Lung (tissue), 12 donors: ENCODE measurements around the gene KIFAP3. TPM values are rescaled to one million over a fixed set of nuclear protein-coding genes. Genes with fewer than 3 reads are reported as not detected.

Experiments
- ATAC-seq: fragments of 200-7000 bp; cut with Tn5 transposase; one replicate; pipeline ENCODE4 v1.9.1; 2020; ENCODE audit warnings: moderate number of reproducible peaks; ENCODE audit not compliant: insufficient read depth, low FRiP score
- DNase-seq, 3 donors: peaks; one replicate each; pipeline ENCODE4 v3.0.0-alpha.2; 2013 to 2017
- H3K27ac ChIP-seq, 2 donors: one replicate each; pipeline ENCODE4 v1.5.1; 2013; ENCODE audit warnings: mild to moderate bottlenecking in 2 of 2, moderate library complexity in 2 of 2, control low read depth in 1 of 2, inconsistent platforms in 1 of 2, low read depth in 1 of 2, low read length in 1 of 2
- H3K27me3 ChIP-seq, 3 donors: one replicate each; pipeline ENCODE4 v1.5.1; 2013; ENCODE audit warnings: low read length in 2 of 3; ENCODE audit not compliant: control insufficient read depth in 3 of 3, insufficient read depth in 3 of 3
- H3K36me3 ChIP-seq, 4 donors: one replicate each; pipeline ENCODE4 v1.5.1; 2013; ENCODE audit warnings: low read length in 4 of 4, mild to moderate bottlenecking in 1 of 4, moderate library complexity in 1 of 4; ENCODE audit not compliant: control insufficient read depth in 4 of 4, insufficient read depth in 4 of 4
- H3K4me1 ChIP-seq, 5 donors: one replicate each; pipeline ENCODE4 v1.5.1; 2013; ENCODE audit warnings: low read length in 5 of 5, mild to moderate bottlenecking in 2 of 5, moderate library complexity in 1 of 5; ENCODE audit not compliant: control insufficient read depth in 5 of 5, insufficient read depth in 5 of 5
- H3K4me3 ChIP-seq: one replicate; pipeline ENCODE4 v1.5.1; 2013; ENCODE audit warnings: mild to moderate bottlenecking, control low read depth, moderate library complexity
- H3K9ac ChIP-seq, 2 donors: one replicate each; pipeline ENCODE4 v1.5.1; 2013; ENCODE audit warnings: low read length in 2 of 2, control low read depth in 1 of 2; ENCODE audit not compliant: insufficient read depth in 1 of 2
- H3K9me3 ChIP-seq, 4 donors: one replicate each; pipeline ENCODE4 v1.5.1; 2013; ENCODE audit warnings: low read length in 3 of 4, mild to moderate bottlenecking in 1 of 4, moderate library complexity in 1 of 4; ENCODE audit not compliant: control insufficient read depth in 4 of 4, insufficient read depth in 3 of 4
- WGBS, 2 donors: extraction: QIAGEN DNeasy Blood & Tissue Kit; methylation state at CpG; one replicate each; pipeline ENCODE4 v1.1.7; 2013; 5-methylcytosine and 5-hydroxymethylcytosine counted together
- polyA plus RNA-seq, 2 donors: library from polyadenylated mRNA; stranded (reverse); fragments of 200-250 nt; gene quantifications; one replicate each; pipeline ENCODE4 v1.2.1, GENCODE V29; 2013
- total RNA-seq, 2 donors: library from RNA; depleted of rRNA in 1 of 2; stranded (reverse); fragments of >200 nt in 1 of 2; gene quantifications; one replicate each; pipeline ENCODE4 v1.2.1, GENCODE V29; 2014 to 2021
- TF ChIP-seq, protein P1 (sequence below): IDR thresholded peaks from 2 replicates; pipeline ENCODE4 v1.5.1; 2012; ENCODE audit warnings: mild to moderate bottlenecking; ENCODE audit errors: control extremely low read depth, extremely low read depth
- donor health status: control.
- donor health status: control.
- donor health status: Bipolar disorder and iron deficiency.
- donor health status: healthy.
- donor health status: DM: yes; HTN: yes; CAD: no.

The KIFAP3 gene
- total and polyA plus RNA-seq, 4 donors = 11.5 to 48.4 (median 17.3) TPM

DNA sequence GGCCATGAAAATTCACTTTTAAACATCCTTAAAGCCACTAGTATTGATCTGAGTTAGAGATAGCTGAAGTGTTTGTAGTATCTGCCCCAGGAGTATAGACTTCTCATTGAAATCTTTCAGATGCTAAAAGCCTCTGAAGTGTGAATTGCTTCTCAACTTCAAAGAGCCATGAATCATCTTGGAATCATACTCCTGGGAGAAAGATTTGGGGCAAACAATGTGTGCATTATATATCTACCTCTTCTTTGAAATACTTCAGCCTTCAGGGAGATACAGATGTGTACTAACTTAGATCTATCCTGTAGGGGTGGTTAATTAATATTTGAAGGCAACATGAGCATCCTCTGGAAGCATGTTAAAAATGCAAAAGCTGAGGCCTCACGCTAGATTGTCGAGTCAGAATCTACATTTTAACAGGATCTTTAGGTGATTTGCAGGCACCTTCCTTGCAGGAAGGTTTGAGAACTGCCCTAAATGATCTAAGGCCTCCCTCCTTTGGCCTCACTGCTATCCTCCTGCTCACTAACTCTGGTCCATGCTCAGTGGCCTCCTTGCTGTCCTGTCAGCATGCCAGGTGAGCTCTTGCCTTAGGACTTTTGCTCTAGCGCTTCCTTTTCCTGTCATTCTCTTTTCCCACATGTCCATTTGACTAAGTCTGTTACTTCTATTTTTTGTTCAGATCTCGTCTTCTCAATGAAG is 174.8 kb downstream of the KIFAP3 start:
- Histone ChIP-seq H3K4me1 (peaks cover 0 to under 1% (median 0%) of the 10 kb centered on the region in 5 donors), H3K9ac (no peak overlapping the region), H3K36me3 (no peaks in the 10 kb centered on the region), H3K27me3 (peaks cover 0 to 3% (median 0%) of the 10 kb centered on the region in 3 donors), H3K4me3 (no peak overlapping the region), H3K27ac (no peak overlapping the region), H3K9me3 (peaks cover 0 to 2% (median 0%) of the 10 kb centered on the region in 4 donors)
- no peak for ATAC-seq
- 59 to 75% methylated on average over 4 of the region's 4 CpGs for WGBS, 2 donors
- TF ChIP-seq, protein P1, sequence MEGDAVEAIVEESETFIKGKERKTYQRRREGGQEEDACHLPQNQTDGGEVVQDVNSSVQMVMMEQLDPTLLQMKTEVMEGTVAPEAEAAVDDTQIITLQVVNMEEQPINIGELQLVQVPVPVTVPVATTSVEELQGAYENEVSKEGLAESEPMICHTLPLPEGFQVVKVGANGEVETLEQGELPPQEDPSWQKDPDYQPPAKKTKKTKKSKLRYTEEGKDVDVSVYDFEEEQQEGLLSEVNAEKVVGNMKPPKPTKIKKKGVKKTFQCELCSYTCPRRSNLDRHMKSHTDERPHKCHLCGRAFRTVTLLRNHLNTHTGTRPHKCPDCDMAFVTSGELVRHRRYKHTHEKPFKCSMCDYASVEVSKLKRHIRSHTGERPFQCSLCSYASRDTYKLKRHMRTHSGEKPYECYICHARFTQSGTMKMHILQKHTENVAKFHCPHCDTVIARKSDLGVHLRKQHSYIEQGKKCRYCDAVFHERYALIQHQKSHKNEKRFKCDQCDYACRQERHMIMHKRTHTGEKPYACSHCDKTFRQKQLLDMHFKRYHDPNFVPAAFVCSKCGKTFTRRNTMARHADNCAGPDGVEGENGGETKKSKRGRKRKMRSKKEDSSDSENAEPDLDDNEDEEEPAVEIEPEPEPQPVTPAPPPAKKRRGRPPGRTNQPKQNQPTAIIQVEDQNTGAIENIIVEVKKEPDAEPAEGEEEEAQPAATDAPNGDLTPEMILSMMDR = no peak
- DNase-seq = no peak

DNA sequence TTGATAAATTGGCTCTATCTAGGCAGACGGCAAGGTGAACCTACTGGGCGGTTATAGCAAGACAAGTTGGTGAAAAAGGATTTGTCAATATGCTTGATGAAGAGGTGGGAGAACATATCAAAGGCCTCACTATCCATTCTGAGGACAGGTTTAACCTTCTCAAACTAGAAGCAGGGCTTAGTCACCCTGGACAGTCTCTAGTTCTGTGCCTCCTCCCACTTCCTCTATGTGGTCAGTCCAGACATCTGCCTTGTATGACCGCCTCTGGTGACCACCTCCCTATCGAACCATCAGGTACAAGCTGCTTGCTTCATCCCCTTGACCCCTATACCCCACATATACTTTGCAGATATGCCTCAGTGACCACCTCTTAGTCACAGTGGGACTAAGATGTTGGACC is 178.5 kb downstream of the KIFAP3 start:
- no peak for ATAC-seq
- Histone ChIP-seq H3K36me3 (no peaks in the 10 kb centered on the region), H3K4me1 (peaks cover 2 to 23% (median 9%) of the 10 kb centered on the region in 5 donors), H3K9ac (no peak overlapping the region), H3K4me3 (no peak overlapping the region), H3K9me3 (peaks cover 0 to 2% (median 0%) of the 10 kb centered on the region in 4 donors), H3K27me3 (peaks cover 0 to 3% (median 0%) of the 10 kb centered on the region in 3 donors), H3K27ac (no peak overlapping the region)
- DNase-seq = no peak
- TF ChIP-seq, protein P1 = no peak
- WGBS, 2 donors = 80 to 83% methylated on average over 4 of the region's 4 CpGs

- TF ChIP-seq, protein P1 = no peak
- 39% methylated on average over 15 of the region's 15 CpGs for WGBS, 2 donors
- no peak for ATAC-seq
- Histone ChIP-seq H3K4me1 (peaks cover 5 to 23% (median 9%) of the 10 kb centered on the region in 5 donors), H3K9ac (peak overlapping the region; percentile 74 to 98), H3K9me3 (no peaks in the 10 kb centered on the region), H3K27ac (peak overlapping the region; percentile 76 to 88), H3K27me3 (peaks cover 0 to 3% (median 0%) of the 10 kb centered on the region in 3 donors), H3K36me3 (peaks cover 0 to 2% (median 0%) of the 10 kb centered on the region in 4 donors), H3K4me3 (no peak overlapping the region)
- no peak for DNase-seq
Observed at GRCh38 chr1:169894424-169895145, 179.9 kb downstream of the KIFAP3 start.
